Endodermal cell (in vitro differentiated cells): ENCODE data around the gene ZNF358. TPM values are rescaled to one million over a fixed set of nuclear protein-coding genes. Genes with fewer than 3 reads are reported as not detected.

ENCODE experiments used
- DNase-seq: peaks from one replicate; pipeline ENCODE4 v3.0.0-alpha.2; 2017
- H3K27ac ChIP-seq: 2 replicates; pipeline ENCODE4 v1.5.1; 2013; ENCODE audit warnings: mild to moderate bottlenecking, low read depth, low read length, moderate library complexity
- H3K27me3 ChIP-seq: 2 replicates; pipeline ENCODE4 v1.6.1; 2013; ENCODE audit warnings: mild to moderate bottlenecking, low read length, moderate library complexity; ENCODE audit not compliant: insufficient read depth, control insufficient read depth, poor library complexity, severe bottlenecking
- H3K36me3 ChIP-seq: 2 replicates; pipeline ENCODE4 v1.7.0; 2013; ENCODE audit warnings: mild to moderate bottlenecking, low read length, moderate library complexity; ENCODE audit not compliant: control insufficient read depth, insufficient read depth
- H3K4me1 ChIP-seq: one replicate; pipeline ENCODE4 v1.7.0; 2013; ENCODE audit warnings: low read length; ENCODE audit not compliant: control insufficient read depth, insufficient read depth
- H3K4me3 ChIP-seq: 2 replicates; pipeline ENCODE4 v1.5.1; 2013; ENCODE audit warnings: mild to moderate bottlenecking, low read length, moderate library complexity
- H3K9ac ChIP-seq: 2 replicates; pipeline ENCODE4 v1.6.1; 2013; ENCODE audit warnings: mild to moderate bottlenecking, low read length, moderate library complexity; ENCODE audit not compliant: poor library complexity, severe bottlenecking; ENCODE audit errors: extremely low read depth
- H3K9me3 ChIP-seq: 2 replicates; pipeline ENCODE4 v1.6.1; 2013; ENCODE audit warnings: mild to moderate bottlenecking, low read length, moderate library complexity; ENCODE audit not compliant: control insufficient read depth
- H3K27ac Mint-ChIP-seq: 2 replicates; pipeline ENCODE4 v1.8.0; 2020; ENCODE audit warnings: mixed read lengths
- H3K27me3 Mint-ChIP-seq: 2 replicates; pipeline ENCODE4 v1.8.0; 2021; ENCODE audit warnings: mild to moderate bottlenecking, mixed read lengths; ENCODE audit not compliant: insufficient read depth
- H3K36me3 Mint-ChIP-seq: 2 replicates; pipeline ENCODE4 v1.8.0; 2020; ENCODE audit warnings: low read depth, mixed read lengths
- H3K4me1 Mint-ChIP-seq: 2 replicates; pipeline ENCODE4 v1.8.0; 2020; ENCODE audit warnings: mixed read lengths
- H3K4me3 Mint-ChIP-seq: 2 replicates; pipeline ENCODE4 v1.8.0; 2020; ENCODE audit warnings: mild to moderate bottlenecking, moderate library complexity, mixed read lengths
- H3K9me3 Mint-ChIP-seq: 2 replicates; pipeline ENCODE4 v1.8.0; 2020; ENCODE audit warnings: mild to moderate bottlenecking, mixed read lengths
- CTCF ChIP-seq: fragments of 200-600 bp; sonication (generic); conservative IDR thresholded peaks from 2 replicates; pipeline ENCODE4 v1.5.0; 2021; ENCODE audit warnings: antibody characterized with exemption, mild to moderate bottlenecking
- WGBS, 2 experiments: methylation state at CpG; one replicate each; pipeline versions ENCODE4 v1.1.5 to v1.1.7; 2013; ENCODE audit warnings: missing lambda C conversion rate in 2 of 2, mixed read lengths in 1 of 2; ENCODE audit not compliant: insufficient coverage in 1 of 2, insufficient read length in 1 of 2; 5-methylcytosine and 5-hydroxymethylcytosine counted together
- total RNA-seq, 2 donors: library from RNA; stranded (reverse); fragmentation: NEBNext Ultra II Directional in 1 of 2; extraction: Animal tissue kit (Norgen Biotek cat#: 25700) in 1 of 2; gene quantifications; 2 replicates in 1 of 2; 3 replicates in 1 of 2; pipeline ENCODE4 v1.2.1, GENCODE V29; 2021

The ZNF358 gene
- total RNA-seq, 2 donors from 2014 or later, result 45.9 to 53.2 TPM

DNA sequence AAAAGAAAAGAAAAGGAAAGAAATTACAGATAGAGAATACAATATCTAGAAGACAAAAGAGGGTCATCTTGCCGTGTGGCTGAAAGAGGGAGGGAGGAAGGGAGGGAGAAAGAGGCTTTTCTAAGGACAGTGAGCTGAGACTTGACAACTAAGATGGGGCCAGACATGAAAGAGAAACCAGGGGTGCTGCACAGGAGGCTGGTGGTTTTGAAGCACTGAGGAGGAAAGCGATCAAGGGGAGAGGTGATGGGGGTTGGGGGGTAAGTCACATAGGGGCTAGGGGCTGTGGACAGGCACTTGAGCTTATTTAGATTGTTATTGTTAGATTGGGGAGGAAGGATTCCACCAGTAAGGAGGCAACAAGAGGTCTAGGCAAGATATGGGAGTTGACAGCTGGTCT, 36.9 kb downstream of the ZNF358 start:
- DNase-seq, result no peak
- WGBS, 2 experiments, result 93% methylated on average over 2 of the region's 2 CpGs; no CpG with 5 or more reads in 1 of the 2 experiments
- peaks cover 2% of the 10 kb centered on the region for H3K4me1 Mint-ChIP-seq
- H3K9me3 Mint-ChIP-seq, result no peaks in the 10 kb centered on the region
- Histone ChIP-seq H3K27me3 (no peaks in the 10 kb centered on the region), H3K4me3 (no peak overlapping the region), H3K9me3 (no peaks in the 10 kb centered on the region), H3K4me1 (no peaks in the 10 kb centered on the region), H3K9ac (no peak overlapping the region), H3K36me3 (peaks cover 37% of the 10 kb centered on the region), H3K27ac (no peak overlapping the region)
- peaks cover 44% of the 10 kb centered on the region for H3K36me3 Mint-ChIP-seq
- no peak for TF ChIP-seq CTCF
- H3K4me3 Mint-ChIP-seq, result no peak overlapping the region
- no peaks in the 10 kb centered on the region for H3K27me3 Mint-ChIP-seq
- H3K27ac Mint-ChIP-seq, result no peak overlapping the region

DNA sequence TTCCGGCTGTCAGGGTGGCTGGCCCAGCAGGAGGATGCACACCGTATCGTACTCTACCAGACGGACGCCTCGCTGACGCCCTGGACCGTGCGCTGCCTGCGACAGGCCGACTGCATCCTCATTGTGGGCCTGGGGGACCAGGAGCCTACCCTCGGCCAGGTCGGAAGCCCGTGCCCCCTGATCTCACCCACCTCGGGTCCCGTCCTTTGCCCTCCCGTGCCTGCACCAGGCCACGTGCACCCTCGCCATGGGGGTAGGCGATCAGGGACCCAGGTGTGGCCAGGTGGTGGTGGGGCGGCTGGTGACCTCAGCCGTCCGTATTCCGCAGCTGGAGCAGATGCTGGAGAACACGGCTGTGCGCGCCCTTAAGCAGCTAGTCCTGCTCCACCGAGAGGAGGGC, 38.7 kb downstream of the ZNF358 start:
- Histone ChIP-seq H3K27ac (no peak overlapping the region), H3K36me3 (peaks cover 51% of the 10 kb centered on the region), H3K9me3 (no peaks in the 10 kb centered on the region), H3K4me3 (no peak overlapping the region), H3K4me1 (no peaks in the 10 kb centered on the region), H3K27me3 (no peaks in the 10 kb centered on the region), H3K9ac (no peak overlapping the region)
- TF ChIP-seq CTCF, result no peak
- H3K36me3 Mint-ChIP-seq, result peaks cover 55% of the 10 kb centered on the region
- H3K4me3 Mint-ChIP-seq, result no peak overlapping the region
- 95 to 98% methylated on average over 17 to 28 of the region's 28 CpGs for WGBS, 2 experiments
- H3K4me1 Mint-ChIP-seq, result peaks cover 2% of the 10 kb centered on the region
- no peaks in the 10 kb centered on the region for H3K9me3 Mint-ChIP-seq
- DNase-seq, result no peak
- no peak overlapping the region for H3K27ac Mint-ChIP-seq
- H3K27me3 Mint-ChIP-seq, result no peaks in the 10 kb centered on the region

DNA sequence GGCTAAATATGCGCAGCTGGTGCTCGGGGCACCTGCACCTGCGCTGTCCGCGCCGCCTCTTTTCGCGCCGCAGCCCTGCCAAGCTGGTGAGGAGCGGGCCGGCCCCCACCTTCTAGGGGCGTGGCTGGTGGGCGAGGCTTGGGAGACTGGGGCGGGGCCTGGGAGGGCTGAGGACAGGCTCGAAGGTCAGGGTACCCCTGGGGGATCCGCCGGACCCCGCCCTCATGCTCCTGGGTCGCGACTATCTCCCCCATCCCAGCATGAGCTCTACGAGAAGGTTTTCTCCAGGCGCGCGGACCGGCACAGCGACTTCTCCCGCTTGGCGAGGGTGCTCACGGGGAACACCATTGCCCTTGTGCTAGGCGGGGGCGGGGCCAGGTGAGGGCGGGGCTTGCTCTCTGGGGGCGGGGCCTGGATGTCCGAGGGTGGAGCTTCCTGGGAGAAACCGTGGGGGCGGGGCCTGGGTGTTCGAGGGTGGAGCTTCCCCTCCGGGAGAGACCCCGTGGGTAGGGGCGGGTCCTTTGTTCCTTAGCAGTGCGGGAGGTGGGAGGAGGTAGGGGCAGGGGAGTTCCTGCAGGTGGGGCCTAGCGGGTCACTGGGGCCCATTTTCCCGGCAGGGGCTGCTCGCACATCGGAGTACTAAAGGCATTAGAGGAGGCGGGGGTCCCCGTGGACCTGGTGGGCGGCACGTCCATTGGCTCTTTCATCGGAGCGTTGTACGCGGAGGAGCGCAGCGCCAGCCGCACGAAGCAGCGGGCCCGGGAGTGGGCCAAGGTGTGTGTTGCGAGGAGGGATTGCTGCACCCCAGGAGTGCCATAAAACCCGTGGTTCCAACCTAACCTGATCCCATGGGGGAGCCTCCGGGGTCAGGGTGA, 39.3 kb downstream of the ZNF358 start:
- Mint-ChIP-seq H3K36me3 (peaks cover 53% of the 10 kb centered on the region), H3K4me1 (peaks cover 2% of the 10 kb centered on the region), H3K4me3 (peak overlapping the region; percentile 29), H3K27me3 (no peaks in the 10 kb centered on the region), H3K9me3 (no peaks in the 10 kb centered on the region), H3K27ac (no peak overlapping the region)
- no peak overlapping the region for H3K27ac ChIP-seq
- TF ChIP-seq CTCF, result no peak
- no peaks in the 10 kb centered on the region for H3K27me3 ChIP-seq
- WGBS, 2 experiments, result 92 to 95% methylated on average over 36 to 62 of the region's 62 CpGs
- H3K36me3 ChIP-seq, result peaks cover 49% of the 10 kb centered on the region
- no peaks in the 10 kb centered on the region for H3K9me3 ChIP-seq
- no peaks in the 10 kb centered on the region for H3K4me1 ChIP-seq
- no peak overlapping the region for H3K9ac ChIP-seq
- DNase-seq, result peak; percentile 97
- H3K4me3 ChIP-seq, result no peak overlapping the region
